H1 (cell line): ENCODE measurements around the gene WDCP. TPM values are rescaled to one million over a fixed set of nuclear protein-coding genes. Genes with fewer than 3 reads are reported as not detected.
A peak's percentile ranks its signal among the peaks of the same experiment; 100 is the strongest.

Experiments used
- CTCF ChIA-PET: fragments of 300-600 bp; sonication (Branson Sonifier 250); formaldehyde crosslinking; loops from one replicate; lab custom pipeline; 2021; ENCODE audit not compliant: partially characterized antibody; lab: Charles Lee
- POLR2A ChIA-PET: fragments of 300-600 bp; sonication (Branson Sonifier 250); formaldehyde crosslinking; loops from one replicate; lab custom pipeline; 2021; ENCODE audit warnings: inconsistent platforms; ENCODE audit not compliant: partially characterized antibody; lab: Charles Lee
- DNase-seq, 2 experiments: peaks; one replicate each; pipeline versions ENCODE4 v3.0.0 to v3.0.0-alpha.2; 2010 to 2022; ENCODE audit warnings: low spot score in 2 of 2, low read depth in 1 of 2, mixed read lengths in 1 of 2
- FAIRE-seq: peaks from 2 replicates; lab custom pipeline; 2011; peaks lifted over from hg19 to GRCh38; lab: Jason Lieb, UNC
- H2AFZ ChIP-seq: 2 replicates; pipeline ENCODE4 v1.8.1; 2012; ENCODE audit warnings: low read length, inconsistent platforms
- H2AK5ac ChIP-seq: 2 replicates; pipeline ENCODE4 v1.6.1; 2013; ENCODE audit warnings: low read depth, low read length
- H2BK120ac ChIP-seq: replicated peaks from 2 replicates; pipeline ENCODE3; 2013; ENCODE audit warnings: low read depth, low read length, inconsistent platforms
- H2BK12ac ChIP-seq: 2 replicates; pipeline ENCODE4 v1.6.1; 2013; ENCODE audit warnings: low read depth, low read length
- H2BK15ac ChIP-seq: 2 replicates; pipeline ENCODE4 v1.6.1; 2013; ENCODE audit warnings: low read length
- H2BK20ac ChIP-seq: 2 replicates; pipeline ENCODE4 v1.6.1; 2013; ENCODE audit warnings: low read length
- H2BK5ac ChIP-seq: 2 replicates; pipeline ENCODE4 v1.6.1; 2013; ENCODE audit warnings: low read depth, low read length
- H3K14ac ChIP-seq: 2 replicates; pipeline ENCODE4 v1.6.1; 2013; ENCODE audit warnings: inconsistent platforms; ENCODE audit not compliant: insufficient read length
- H3K18ac ChIP-seq: 2 replicates; pipeline ENCODE4 v1.6.1; 2013; ENCODE audit warnings: low read length; ENCODE audit errors: extremely low read depth
- H3K23ac ChIP-seq: 2 replicates; pipeline ENCODE4 v1.6.1; 2013; ENCODE audit warnings: inconsistent platforms; ENCODE audit not compliant: insufficient read length
- H3K23me2 ChIP-seq: 2 replicates; pipeline ENCODE4 v1.6.1; 2013; ENCODE audit warnings: low read depth, low read length
- H3K27ac ChIP-seq: 2 replicates; pipeline ENCODE4 v1.6.1; 2011; ENCODE audit warnings: low read depth, low read length, inconsistent platforms
- H3K27me3 ChIP-seq, 4 experiments: replicated peaks in 1 of 4; 1 replicate in 1 of 4; 2 replicates in 3 of 4; pipeline versions ENCODE4 v1.6.1 to v1.8.1; 2011 to 2013; ENCODE audit warnings: low read length in 3 of 4, mild to moderate bottlenecking in 3 of 4, inconsistent platforms in 2 of 4, mixed read lengths in 2 of 4, moderate library complexity in 1 of 4; ENCODE audit not compliant: control insufficient read depth in 3 of 4, insufficient read depth in 3 of 4; ENCODE audit errors: extremely low read depth in 1 of 4
- H3K36me3 ChIP-seq, 4 experiments: 2 replicates each; pipeline versions ENCODE4 v1.6.1 to v1.8.1; 2011 to 2013; ENCODE audit warnings: mild to moderate bottlenecking in 4 of 4, low read length in 3 of 4, moderate library complexity in 2 of 4, control low read depth in 1 of 4, inconsistent platforms in 1 of 4; ENCODE audit not compliant: insufficient read depth in 4 of 4, control insufficient read depth in 2 of 4
- H3K4ac ChIP-seq: replicated peaks from 2 replicates; pipeline ENCODE3; 2013; ENCODE audit warnings: low read length, low read depth, mixed read lengths, inconsistent platforms; ENCODE audit not compliant: insufficient read length
- H3K4me1 ChIP-seq, 4 experiments: replicated peaks in 1 of 4; 1 replicate in 1 of 4; 2 replicates in 3 of 4; pipeline versions ENCODE4 v1.6.1 to v1.8.1; 2011 to 2013; ENCODE audit warnings: low read length in 3 of 4, inconsistent platforms in 2 of 4, mixed read lengths in 1 of 4; ENCODE audit not compliant: insufficient read depth in 4 of 4, control insufficient read depth in 3 of 4
- H3K4me2 ChIP-seq, 2 experiments: 2 replicates each; pipeline versions ENCODE4 v1.6.1 to v1.8.1; 2011 to 2013; ENCODE audit warnings: low read depth in 2 of 2, low read length in 2 of 2, control low read depth in 1 of 2, inconsistent platforms in 1 of 2, mild to moderate bottlenecking in 1 of 2; ENCODE audit not compliant: insufficient read depth in 1 of 2
- H3K4me3 ChIP-seq, 4 experiments: fragments of 200-600, 300-600 bp in 1 of 4; sonication (generic), shearing (Covaris generic), sonication (Bioruptor Twin) in 1 of 4; 2 replicates each; pipeline versions ENCODE4 v1.5.1 to v1.8.1; 2011 to 2016; ENCODE audit warnings: low read length in 4 of 4, low read depth in 3 of 4, control low read depth in 2 of 4, inconsistent platforms in 2 of 4, mild to moderate bottlenecking in 2 of 4, mixed read lengths in 1 of 4, moderate library complexity in 1 of 4; ENCODE audit not compliant: insufficient read depth in 2 of 4; ENCODE audit errors: extremely low read depth in 1 of 4
- H3K56ac ChIP-seq: replicated peaks from 2 replicates; pipeline ENCODE3; 2013; ENCODE audit warnings: low read depth, mild to moderate bottlenecking, mixed read lengths, low read length, inconsistent platforms; ENCODE audit not compliant: insufficient read length
- H3K79me1 ChIP-seq: 2 replicates; pipeline ENCODE4 v1.6.1; 2013; ENCODE audit warnings: low read depth, low read length, control low read depth
- H3K79me2 ChIP-seq, 2 experiments: 2 replicates each; pipeline versions ENCODE4 v1.6.1 to v1.8.1; 2012 to 2013; ENCODE audit warnings: low read length in 2 of 2, mild to moderate bottlenecking in 2 of 2, inconsistent platforms in 1 of 2; ENCODE audit not compliant: insufficient read depth in 2 of 2, control insufficient read depth in 1 of 2
- H3K9ac ChIP-seq, 4 experiments: replicated peaks in 1 of 4; 1 replicate in 1 of 4; 2 replicates in 3 of 4; pipeline versions ENCODE4 v1.6.1 to v1.8.1; 2011 to 2013; ENCODE audit warnings: low read depth in 3 of 4, low read length in 3 of 4, control low read depth in 2 of 4, mild to moderate bottlenecking in 2 of 4, moderate library complexity in 2 of 4, inconsistent platforms in 1 of 4; ENCODE audit errors: extremely low read depth in 1 of 4
- H3K9me3 ChIP-seq, 2 experiments: 2 replicates each; pipeline versions ENCODE4 v1.6.1 to v1.8.1; 2012 to 2013; ENCODE audit warnings: mild to moderate bottlenecking in 2 of 2, moderate library complexity in 2 of 2, control low read depth in 1 of 2, inconsistent platforms in 1 of 2, low read depth in 1 of 2, low read length in 1 of 2, mixed read lengths in 1 of 2; ENCODE audit not compliant: insufficient read depth in 2 of 2
- H4K20me1 ChIP-seq, 2 experiments: replicated peaks in 1 of 2; 2 replicates each; pipeline versions ENCODE3 to v1.8.1; 2011 to 2013; ENCODE audit warnings: inconsistent platforms in 2 of 2, low read length in 2 of 2, mild to moderate bottlenecking in 1 of 2; ENCODE audit not compliant: insufficient read depth in 2 of 2, control insufficient read depth in 1 of 2
- H4K5ac ChIP-seq: 2 replicates; pipeline ENCODE4 v1.6.1; 2013; ENCODE audit warnings: low read length, low read depth, mixed read lengths, inconsistent platforms; ENCODE audit not compliant: insufficient read length
- H4K8ac ChIP-seq: 2 replicates; pipeline ENCODE4 v1.8.0; 2013; ENCODE audit warnings: mild to moderate bottlenecking, moderate library complexity, low read length, inconsistent platforms; ENCODE audit not compliant: insufficient read depth; ENCODE audit errors: extremely low read depth
- H4K91ac ChIP-seq: replicated peaks from 2 replicates; pipeline ENCODE3; 2013; ENCODE audit warnings: low read length, mixed read lengths, inconsistent platforms; ENCODE audit not compliant: insufficient read length
- RAD21 ChIP-seq, 2 experiments: IDR thresholded peaks in 1 of 2; conservative IDR thresholded peaks in 1 of 2; 2 replicates each; pipeline ENCODE4 v1.6.1; 2011; ENCODE audit warnings: low read depth in 2 of 2, low read length in 2 of 2, improper control_type of control experiment in 1 of 2, inconsistent platforms in 1 of 2, mild to moderate bottlenecking in 1 of 2, moderate library complexity in 1 of 2
- TEAD4 ChIP-seq: IDR thresholded peaks from 2 replicates; pipeline ENCODE4 v1.6.1; 2012; ENCODE audit warnings: low read depth, low read length, inconsistent platforms, mixed read lengths
- WGBS, 2 experiments: shearing (Covaris generic) in 1 of 2; methylation state at CpG; one replicate each; pipeline versions ENCODE4 v1.1.6 to v1.1.7; 2013 to 2015; ENCODE audit warnings: low lambda C conversion rate in 2 of 2, mixed read lengths in 2 of 2, inconsistent platforms in 1 of 2, low coverage in 1 of 2, missing lambda C conversion rate in 1 of 2; ENCODE audit not compliant: insufficient replicate concordance in 2 of 2, insufficient coverage in 1 of 2, insufficient read length in 1 of 2; ENCODE audit errors: extremely low coverage in 1 of 2, missing lambda C conversion rate in 1 of 2; 5-methylcytosine and 5-hydroxymethylcytosine counted together
- polyA plus RNA-seq, 7 experiments: library from polyadenylated mRNA; depleted of rRNA in 3 of 7; stranded (reverse) in 5 of 7; unstranded in 2 of 7; fragments of >200 nt in 5 of 7; fragments of 200-250 nt in 2 of 7; gene quantifications; 1 replicate in 5 of 7; 2 replicates in 1 of 7; 4 replicates in 1 of 7; pipeline versions ENCODE4 v1.2.1 to v1.2.3, GENCODE V29; 2011 to 2013; ENCODE audit warnings: missing spikeins in 2 of 7, mixed read lengths in 2 of 7
- total RNA-seq: library from RNA; stranded (reverse); fragmentation: NEBNext Ultra II Directional; extraction: Animal tissue kit (Norgen Biotek cat#: 25700); gene quantifications from 2 replicates; pipeline ENCODE4 v1.2.1, GENCODE V29; 2021

Gene WDCP
- total and polyA plus RNA-seq, 2 of the 8 experiments (the other 6 are each of a cell fraction or from before 2014, with no cell fraction given) = 19.2 to 40.1 TPM

DNA sequence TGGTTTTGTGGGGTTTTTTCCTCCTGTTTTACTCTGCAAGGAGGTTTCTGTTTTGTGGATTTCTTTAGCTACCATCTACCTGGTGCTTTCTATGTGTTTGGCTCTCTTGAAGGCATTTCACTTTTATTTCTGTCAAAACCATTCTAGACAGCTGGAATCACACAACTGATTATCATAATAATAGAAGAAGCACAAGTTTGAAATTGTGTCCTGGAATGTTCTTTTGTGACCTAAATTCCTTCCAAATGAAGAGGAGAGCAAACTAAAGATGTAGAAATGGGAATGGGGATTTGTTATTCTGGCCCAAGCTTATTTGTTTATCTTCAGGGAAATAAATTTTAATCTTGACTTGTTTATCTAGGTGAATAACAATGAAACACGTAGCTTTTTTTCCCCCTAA, 54.3 kb downstream of the WDCP start:
- WGBS, 2 experiments = 9% methylated on average over 1 of the region's 1 CpG; no CpG with 5 or more reads in 1 of the 2 experiments
- no peak overlapping the region for H4K91ac ChIP-seq
- FAIRE-seq = no peak

More for the DNA sequence above, 54.3 kb downstream of the WDCP start:
- Histone ChIP-seq H3K4me1 (peaks cover 0 to 3% (median 0%) of the 10 kb centered on the region in 4 experiments; a peak in 2 of 7 replicates), H2BK5ac (no peak overlapping the region), H2BK120ac (no peak overlapping the region), H3K4me3 (no peak overlapping the region), H2BK12ac (no peak overlapping the region), H3K9me3 (no peaks in the 10 kb centered on the region), H4K5ac (no peak overlapping the region), H3K14ac (no peak overlapping the region), H2BK20ac (no peak overlapping the region), H3K23me2 (no peaks in the 10 kb centered on the region), H3K79me1 (no peaks in the 10 kb centered on the region), H3K4ac (no peak overlapping the region), H3K4me2 (0 out of 4 replicates have a peak overlapping the region, but pooled peaks of 1 of the 2 experiments have one; percentile 0), H2AK5ac (no peak overlapping the region), H3K18ac (no peak overlapping the region), H4K20me1 (no peaks in the 10 kb centered on the region), H3K27ac (no peak overlapping the region), H2AFZ (no peak overlapping the region), H3K36me3 (no peaks in the 10 kb centered on the region; a peak in 1 of 8 replicates), H3K27me3 (no peaks in the 10 kb centered on the region), H3K79me2 (no peaks in the 10 kb centered on the region), H2BK15ac (no peak overlapping the region), H3K23ac (no peak overlapping the region), H4K8ac (no peak overlapping the region), H3K9ac (no peak overlapping the region), H3K56ac (no peak overlapping the region)
- ChIA-PET CTCF (interaction anchor here (1.4 kb wide), 1 partner anchor 29 kb away, joined by 3 read pairs; no protein-coding TSS in a partner anchor), POLR2A (interaction anchor here (1.2 to 2.0 kb wide), 3 partner anchors 16 to 83 kb away, joined by 3 to 9 read pairs (median 3); partner anchors contain the start of genes MFSD2B, SF3B6 and WDCP)
- DNase-seq = no peak
- TF ChIP-seq TEAD4 (0 out of 2 replicates have a peak, but pooled peaks have one; percentile 18), RAD21 (IDR thresholded peaks at IDR 0.05 in 1 of 2, conservative IDR thresholded peaks at IDR 0.05 in 1 of 2; ENCODE audit: low read depth in 2 of 2, low read length in 2 of 2) (no peak)
